T-helper 2 cell treated with Interferon-gamma antibody and Interleukin-4, amounts not matched to agents 5 μg/mL and 100 μg/mL, for 36 hours (primary cell): ENCODE measurements around the gene NUTM2B.
"Not testable (repeated sequence)": the region's sequence is repeated elsewhere in the genome, so short reads cannot be mapped to it uniquely, and the experiment has no call there.

Experiments used
- DNase-seq: peaks from one replicate; pipeline ENCODE4 v3.0.0; 2021; ENCODE audit warnings: low spot score
- H3K27ac Mint-ChIP-seq: one replicate; pipeline ENCODE4 v1.8.0; 2021; ENCODE audit warnings: mild to moderate bottlenecking, mixed read lengths
- H3K27me3 Mint-ChIP-seq: one replicate; pipeline ENCODE4 v1.8.0; 2021; ENCODE audit warnings: low read depth, mixed read lengths
- H3K36me3 Mint-ChIP-seq: one replicate; pipeline ENCODE4 v1.8.0; 2021; ENCODE audit warnings: low read depth, mixed read lengths
- H3K4me1 Mint-ChIP-seq: one replicate; pipeline ENCODE4 v1.8.0; 2021; ENCODE audit warnings: low read depth, mixed read lengths
- H3K4me3 Mint-ChIP-seq: one replicate; pipeline ENCODE4 v1.8.0; 2022; ENCODE audit warnings: mild to moderate bottlenecking, moderate library complexity, mixed read lengths
- H3K9me3 Mint-ChIP-seq: one replicate; pipeline ENCODE4 v1.8.0; 2021; ENCODE audit warnings: mixed read lengths

The NUTM2B gene

DNA sequence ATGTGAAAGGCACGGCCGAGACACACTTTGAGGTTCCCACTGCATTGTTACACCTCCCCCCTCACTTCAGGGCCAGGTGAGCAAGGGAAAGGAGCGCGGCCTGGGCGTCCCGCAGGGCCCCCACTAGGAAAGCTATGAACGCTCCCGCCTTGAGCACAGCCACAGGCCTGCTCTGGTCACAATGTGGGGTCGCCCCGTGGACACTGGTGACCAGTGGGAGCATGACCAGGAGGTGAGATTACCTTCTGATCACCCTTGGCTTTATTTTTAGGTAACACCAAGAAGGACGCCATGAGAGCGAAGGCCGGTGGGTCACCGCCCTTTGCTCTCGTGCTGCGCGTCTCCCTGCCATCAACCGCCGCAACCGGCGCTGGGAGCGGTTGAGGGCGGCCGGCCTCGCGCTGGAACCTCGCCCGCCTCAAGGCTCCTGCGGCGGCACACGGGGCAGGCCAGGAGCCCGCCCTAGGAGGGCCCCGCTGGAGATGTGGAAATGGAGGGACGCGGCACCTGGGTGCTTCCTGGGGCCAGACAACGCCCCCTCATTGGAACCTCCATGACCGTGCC, 2.6 kb upstream of the NUTM2B start:
- H3K4me1 Mint-ChIP-seq, H3K27me3 Mint-ChIP-seq, DNase-seq, H3K9me3 Mint-ChIP-seq, H3K27ac Mint-ChIP-seq, H3K36me3 Mint-ChIP-seq, H3K4me3 Mint-ChIP-seq: not testable (repeated sequence)

DNA sequence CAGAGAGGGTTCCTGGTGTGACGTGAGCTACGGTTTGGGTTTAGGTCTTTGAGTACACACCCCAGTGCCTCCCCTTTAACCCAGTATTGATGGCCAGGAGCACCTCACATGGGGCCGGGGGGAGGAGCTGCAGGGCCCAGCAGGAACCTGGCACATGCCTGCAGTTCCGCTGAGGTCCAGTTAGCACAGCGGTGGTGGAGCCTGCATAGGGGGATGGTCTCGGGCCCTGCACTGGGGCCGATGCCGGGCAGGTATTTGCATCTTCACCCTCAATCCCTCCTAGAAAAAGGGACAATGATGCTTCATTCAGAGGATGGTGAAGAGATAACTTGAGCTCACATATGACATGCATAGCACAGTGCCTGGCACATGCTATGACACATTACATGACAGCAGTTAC, 4.0 kb downstream of the NUTM2B start:
- H3K4me3 Mint-ChIP-seq, DNase-seq, H3K9me3 Mint-ChIP-seq, H3K4me1 Mint-ChIP-seq, H3K27ac Mint-ChIP-seq, H3K27me3 Mint-ChIP-seq, H3K36me3 Mint-ChIP-seq: not testable (repeated sequence)

DNA sequence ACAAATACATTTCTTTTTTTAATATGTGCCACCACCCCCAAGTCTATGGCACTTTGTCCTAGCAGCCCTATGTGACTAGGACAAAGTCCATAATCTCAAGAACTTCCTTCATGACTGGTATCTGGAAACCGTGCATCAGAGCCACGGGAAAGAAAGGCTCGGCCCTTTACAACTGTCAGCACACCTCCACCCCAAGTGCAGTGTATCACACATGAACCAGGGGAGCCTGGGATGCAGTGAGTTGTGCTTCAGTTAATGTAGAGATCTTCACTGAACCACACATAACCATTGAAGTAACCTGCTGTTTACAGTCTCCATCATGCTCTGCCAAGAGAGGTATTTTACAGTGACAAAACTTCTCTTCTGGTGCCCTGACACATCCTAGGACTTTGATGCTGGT, 11.9 kb downstream of the NUTM2B start:
- H3K36me3 Mint-ChIP-seq, H3K9me3 Mint-ChIP-seq, DNase-seq, H3K27me3 Mint-ChIP-seq, H3K4me1 Mint-ChIP-seq, H3K4me3 Mint-ChIP-seq, H3K27ac Mint-ChIP-seq: not testable (repeated sequence)

DNA sequence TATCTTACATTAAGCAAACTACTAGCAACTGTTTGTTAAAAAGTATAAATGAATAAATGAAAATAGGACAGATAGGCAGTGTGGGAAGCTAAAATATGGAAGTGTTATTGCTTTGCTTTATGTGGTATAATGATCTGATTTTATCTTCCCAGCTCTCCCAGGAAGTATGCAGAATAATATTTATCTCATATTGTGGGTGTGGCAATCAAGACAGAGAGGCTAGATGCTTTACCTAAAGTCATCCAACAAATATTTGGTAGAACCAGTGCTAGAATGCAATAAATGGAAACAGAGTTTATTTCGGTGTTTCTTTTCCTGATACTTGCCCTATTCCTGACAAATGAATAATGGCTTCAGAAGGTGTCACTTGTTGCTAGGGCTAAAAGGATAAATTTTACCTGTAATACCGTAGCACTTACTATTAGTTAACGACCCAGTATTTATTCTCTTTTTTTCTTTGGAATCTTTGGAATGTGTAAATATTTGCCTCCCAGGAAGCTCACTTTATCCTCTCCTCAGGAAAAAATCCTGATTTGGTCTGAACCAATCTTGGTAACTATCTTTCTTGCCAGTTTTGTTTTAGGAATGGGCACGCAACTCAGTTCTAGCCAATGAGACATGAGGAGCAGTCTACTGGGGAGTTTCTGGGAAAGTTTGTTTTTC, 14.0 kb downstream of the NUTM2B start:
- H3K27me3 Mint-ChIP-seq, DNase-seq, H3K27ac Mint-ChIP-seq, H3K9me3 Mint-ChIP-seq, H3K36me3 Mint-ChIP-seq, H3K4me3 Mint-ChIP-seq, H3K4me1 Mint-ChIP-seq: not testable (repeated sequence)

DNA sequence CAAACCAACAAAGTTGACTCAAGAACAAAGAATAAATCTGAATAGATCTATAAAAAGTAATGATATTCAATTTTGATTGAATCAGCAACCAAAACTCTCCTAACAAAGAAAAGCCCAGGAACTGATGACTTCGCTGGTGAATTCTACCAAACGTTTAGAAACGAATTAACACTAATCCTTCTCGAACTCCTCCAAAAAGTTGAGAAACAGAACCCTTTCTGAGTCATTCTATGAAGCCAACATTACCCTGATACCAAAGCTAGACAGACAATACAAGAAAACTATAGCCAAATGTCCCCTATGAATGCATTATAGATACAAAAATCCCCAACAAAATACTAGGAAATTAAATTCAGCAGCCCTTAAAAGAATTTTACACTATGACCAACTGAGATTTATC, 17.0 kb downstream of the NUTM2B start:
- not testable (repeated sequence) for H3K27me3 Mint-ChIP-seq, H3K27ac Mint-ChIP-seq, H3K4me1 Mint-ChIP-seq, H3K36me3 Mint-ChIP-seq, DNase-seq, H3K4me3 Mint-ChIP-seq, H3K9me3 Mint-ChIP-seq

DNA sequence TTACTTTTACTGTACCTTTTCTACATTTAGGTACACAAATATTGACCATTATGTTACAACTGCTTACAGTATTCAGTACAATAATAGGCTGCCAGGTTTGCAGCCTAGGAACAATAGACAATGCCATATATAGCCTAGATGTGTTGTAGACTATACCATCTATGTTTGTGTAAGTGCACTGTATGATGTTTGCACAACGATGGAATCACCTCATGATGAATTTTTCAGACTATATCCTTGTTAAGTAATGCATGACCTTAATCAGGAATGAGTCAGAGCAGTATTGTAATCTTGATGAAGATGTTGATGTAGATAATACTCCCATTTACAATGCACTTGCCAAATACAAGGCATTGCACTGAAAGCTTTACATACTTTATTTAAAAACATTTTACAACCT, 23.6 kb downstream of the NUTM2B start:
- not testable (repeated sequence) for H3K4me3 Mint-ChIP-seq, H3K4me1 Mint-ChIP-seq, H3K36me3 Mint-ChIP-seq, H3K9me3 Mint-ChIP-seq, H3K27me3 Mint-ChIP-seq, DNase-seq, H3K27ac Mint-ChIP-seq

DNA sequence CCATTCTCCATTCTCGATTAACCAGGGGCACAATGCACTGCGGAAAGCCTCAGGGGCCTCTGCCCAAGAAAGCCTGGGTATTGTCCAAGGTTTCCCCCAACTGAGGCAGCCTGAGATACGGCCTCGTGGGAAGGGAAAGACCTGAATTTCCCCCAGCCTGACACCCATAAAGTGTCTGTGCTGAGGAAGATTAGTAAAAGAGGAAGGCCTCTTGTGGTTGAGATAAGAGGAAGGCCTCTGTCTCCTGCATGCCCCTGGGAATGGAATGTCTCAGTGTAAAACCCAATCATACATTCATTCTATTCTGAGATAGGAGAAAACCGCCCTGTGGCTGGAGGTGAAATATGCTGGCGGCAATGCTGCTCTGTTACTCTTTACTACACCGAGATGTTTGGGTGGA, 41.8 kb downstream of the NUTM2B start:
- H3K27ac Mint-ChIP-seq, H3K4me3 Mint-ChIP-seq, H3K27me3 Mint-ChIP-seq, H3K4me1 Mint-ChIP-seq, DNase-seq, H3K9me3 Mint-ChIP-seq: not testable (repeated sequence)
- peaks cover 15% of the 10 kb centered on the region for H3K36me3 Mint-ChIP-seq

DNA sequence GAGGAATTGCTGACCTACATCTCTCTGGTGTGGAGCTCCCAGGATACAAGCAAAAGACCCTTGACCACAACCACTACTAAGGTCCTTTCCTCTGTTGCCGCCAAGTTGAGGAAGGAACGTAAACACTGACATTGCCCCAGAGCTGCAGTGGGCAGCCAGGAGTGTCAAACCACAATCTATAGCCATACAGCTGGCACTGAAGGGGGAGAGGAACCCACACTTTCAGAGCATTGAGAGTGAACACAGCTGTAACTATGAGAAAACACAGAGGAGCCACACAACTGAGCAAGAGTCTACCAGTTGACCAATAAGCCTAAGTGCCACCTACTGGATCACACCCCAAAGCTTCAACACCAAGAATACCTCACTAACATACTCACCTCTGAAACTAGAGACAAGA, 45.5 kb downstream of the NUTM2B start:
- not testable (repeated sequence) for H3K9me3 Mint-ChIP-seq, H3K36me3 Mint-ChIP-seq, H3K27ac Mint-ChIP-seq, H3K4me1 Mint-ChIP-seq, DNase-seq, H3K27me3 Mint-ChIP-seq, H3K4me3 Mint-ChIP-seq

DNA sequence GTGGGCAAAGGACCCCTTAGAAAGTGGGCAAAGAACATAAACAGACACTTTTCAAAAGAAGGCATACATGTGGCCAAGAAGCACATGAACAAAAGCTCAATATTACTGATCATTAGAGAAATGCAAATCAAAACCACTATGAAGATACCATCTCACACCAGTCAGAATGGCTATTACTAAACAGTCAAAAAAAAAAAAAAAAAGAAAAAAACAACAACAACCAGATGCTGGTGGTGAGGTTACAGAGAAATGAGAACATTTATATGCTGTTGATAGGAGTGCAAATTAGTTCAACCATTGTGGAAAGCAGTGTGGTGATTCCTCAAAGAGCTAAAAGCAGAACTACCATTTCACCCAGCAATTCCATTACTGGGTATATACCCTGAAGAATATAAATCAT, 50.6 kb downstream of the NUTM2B start:
- H3K4me1 Mint-ChIP-seq, H3K9me3 Mint-ChIP-seq, H3K4me3 Mint-ChIP-seq, DNase-seq, H3K27ac Mint-ChIP-seq, H3K27me3 Mint-ChIP-seq: not testable (repeated sequence)
- H3K36me3 Mint-ChIP-seq: peaks cover 15% of the 10 kb centered on the region

DNA sequence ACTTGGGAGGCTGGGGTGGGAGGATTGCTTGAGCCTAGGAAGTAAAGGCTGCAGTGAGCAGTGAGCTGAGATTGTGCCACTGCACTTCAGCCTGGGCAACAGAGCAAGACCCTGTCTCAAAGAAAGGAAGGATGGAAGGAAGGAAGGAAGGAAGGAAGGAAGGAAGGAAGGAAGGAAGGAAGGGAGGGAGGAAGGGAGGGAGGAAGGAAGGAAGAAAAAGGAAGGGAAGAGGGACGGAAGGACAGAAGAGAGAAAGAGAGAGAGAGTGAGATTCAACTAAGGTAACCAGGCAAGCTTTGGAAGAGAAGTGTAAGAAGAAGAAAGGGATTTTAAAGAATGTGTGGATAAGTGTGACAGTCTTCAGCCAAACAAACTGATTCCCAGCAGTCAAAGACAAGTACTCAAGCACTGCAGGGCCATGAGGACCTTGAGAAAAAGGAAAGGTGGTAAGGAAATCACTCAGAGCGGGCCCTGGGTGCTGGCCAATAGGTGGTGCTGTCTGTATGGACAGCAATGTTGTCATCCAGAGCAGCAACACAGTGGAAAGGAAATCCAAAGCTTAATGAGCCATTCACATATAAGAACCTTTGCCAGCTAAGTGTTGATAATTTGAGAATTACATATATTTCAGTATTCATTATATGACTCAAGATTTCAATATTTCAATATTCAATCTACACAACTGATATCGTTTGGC, 55.4 kb downstream of the NUTM2B start:
- not testable (repeated sequence) for H3K27ac Mint-ChIP-seq, H3K9me3 Mint-ChIP-seq, H3K27me3 Mint-ChIP-seq, DNase-seq, H3K4me1 Mint-ChIP-seq, H3K4me3 Mint-ChIP-seq
- peaks cover 19% of the 10 kb centered on the region for H3K36me3 Mint-ChIP-seq
